T-helper 2 cell (primary cell): Measurements from ENCODE around the gene DSCAML1.

Experiments used
- DNase-seq, 5 experiments: peaks; one replicate each; pipeline versions ENCODE4 v3.0.0 to v3.0.0-alpha.2; 2012 to 2022

Gene DSCAML1

GRCh38 chr11:117662671-117663269, 134.2 kb downstream of the DSCAML1 start:
- DNase-seq: no peak

- no peak for DNase-seq
Measured at GRCh38 chr11:117662255-117662654, 134.8 kb downstream of the DSCAML1 start.

GRCh38 chr11:117658809-117659208, 138.2 kb downstream of the DSCAML1 start:
- no peak for DNase-seq

GRCh38 chr11:117657794-117658193, 139.2 kb downstream of the DSCAML1 start:
- DNase-seq: no peak

DNA sequence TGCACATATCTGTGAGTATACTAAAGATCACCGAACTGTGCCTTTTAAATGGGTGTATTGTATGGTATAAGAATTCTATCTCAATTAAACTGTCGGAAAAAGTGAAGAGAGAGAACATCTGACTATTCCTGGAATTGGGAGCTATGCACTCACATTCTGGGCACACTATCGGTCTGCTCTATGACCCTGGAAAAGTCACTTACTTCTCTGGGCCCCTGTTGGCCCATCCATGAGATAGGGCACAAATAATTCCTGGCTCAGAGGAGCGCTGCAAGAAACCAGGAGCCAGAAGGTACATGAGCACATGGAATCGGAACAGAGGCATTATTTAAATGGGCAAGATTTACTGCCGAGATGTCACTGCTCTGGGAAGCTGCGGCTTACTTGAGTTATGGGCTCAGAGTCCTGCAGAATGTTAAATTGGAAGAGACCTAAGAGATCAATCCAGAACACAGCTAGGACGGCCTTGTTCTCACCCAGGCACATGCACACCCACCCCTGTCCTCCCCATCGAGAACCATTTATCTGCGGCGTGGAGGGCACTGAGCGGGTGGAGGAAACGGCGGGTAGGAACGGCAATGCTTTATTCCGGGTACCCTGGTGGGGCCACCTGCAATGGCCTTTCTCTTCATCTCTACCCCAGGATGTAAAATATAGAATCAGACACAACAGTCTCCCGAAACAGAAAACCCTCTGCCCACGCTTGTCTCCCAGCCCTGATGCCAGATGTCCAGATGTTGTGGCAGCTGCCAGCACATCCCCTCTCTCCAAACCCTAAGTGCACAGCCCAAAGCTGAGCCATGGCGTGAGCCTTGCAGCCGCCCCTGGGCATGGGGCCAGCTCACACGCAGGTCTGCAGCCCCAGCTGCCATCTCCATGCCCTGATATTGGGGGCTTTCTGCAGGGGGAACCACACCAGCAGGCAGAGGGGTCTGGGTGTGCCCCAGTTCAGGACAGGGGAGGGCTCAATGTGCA, 142.4 kb downstream of the DSCAML1 start:
- DNase-seq: no peak

DNA sequence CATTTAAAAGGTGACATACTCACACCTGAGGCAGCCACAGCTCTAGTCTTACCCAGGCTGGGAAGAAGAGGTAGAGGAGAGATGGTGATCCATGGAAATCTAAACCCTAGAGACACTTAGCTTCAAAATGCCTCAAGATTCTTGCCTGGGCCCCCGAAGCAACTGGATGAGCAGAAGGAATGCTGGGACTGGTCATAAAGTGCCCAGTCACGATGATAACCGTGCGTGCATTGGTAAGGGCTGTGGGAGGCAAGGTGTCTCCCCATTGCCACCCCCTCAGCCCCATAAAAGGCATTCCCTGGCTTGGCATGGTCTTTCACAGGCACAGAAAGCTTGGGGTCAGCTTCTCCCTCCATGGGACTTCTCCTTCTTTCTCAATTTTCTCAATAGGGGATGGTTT, 144.5 kb downstream of the DSCAML1 start:
- no peak for DNase-seq

DNA sequence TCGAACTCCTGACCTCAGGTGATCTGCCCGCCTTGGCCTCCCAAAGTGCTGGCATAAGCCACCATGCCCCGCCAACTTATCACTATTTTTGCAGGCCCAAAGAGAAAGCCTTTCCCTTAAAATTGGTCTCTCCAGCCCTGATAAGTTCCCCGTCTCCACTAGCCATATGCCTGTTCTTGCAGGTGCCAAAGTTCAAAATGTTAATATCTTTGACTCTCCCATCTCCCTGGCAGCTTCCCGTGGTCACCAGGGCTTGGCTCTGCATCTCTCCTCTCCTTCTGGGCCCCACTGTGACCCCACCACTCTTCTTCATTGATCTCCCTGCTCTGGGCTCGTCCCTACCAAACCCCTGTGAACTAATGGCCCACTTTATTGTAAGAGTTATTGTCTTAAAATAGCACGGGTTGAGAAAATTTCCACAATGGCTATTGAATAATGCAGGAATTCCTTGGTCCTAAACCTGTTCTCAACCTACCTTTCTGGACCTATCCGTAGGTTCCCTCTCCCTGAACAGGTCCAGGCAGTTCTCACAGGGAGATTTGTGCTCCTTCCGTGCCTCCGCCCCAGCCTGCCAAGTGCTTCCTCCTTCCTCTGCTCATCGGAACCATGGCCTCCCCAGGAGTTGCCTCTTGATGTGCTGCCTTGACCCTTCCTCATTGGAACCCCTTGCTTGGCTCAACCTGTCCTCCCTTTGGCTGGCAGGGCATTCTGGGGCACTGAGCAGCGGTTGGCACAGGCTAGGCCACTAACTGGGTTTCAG, 147.5 kb downstream of the DSCAML1 start:
- DNase-seq: no peak

- DNase-seq: no peak
Measured at GRCh38 chr11:117647872-117648271, 149.1 kb downstream of the DSCAML1 start.

DNA sequence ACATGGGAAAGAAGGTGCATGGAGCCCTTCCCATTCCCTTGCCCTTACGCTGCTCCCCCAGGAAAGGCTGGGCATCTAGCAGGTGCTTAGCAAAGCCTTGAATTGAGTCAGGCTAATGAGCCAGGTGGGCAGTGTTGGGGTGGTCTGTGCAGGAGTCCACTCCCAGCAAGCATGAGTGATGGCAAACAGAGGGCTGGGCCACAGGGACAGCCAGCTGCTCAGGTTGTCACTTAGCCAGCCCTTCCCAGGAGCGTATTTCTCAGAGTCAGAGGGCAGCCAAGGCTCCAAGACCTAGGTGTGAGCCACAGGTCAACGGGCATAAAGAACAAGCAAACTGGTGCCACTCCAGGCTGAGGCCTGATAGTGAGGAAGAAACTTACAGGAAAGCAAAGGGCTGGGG, 149.8 kb downstream of the DSCAML1 start:
- no peak for DNase-seq

- DNase-seq: no peak
Measured at GRCh38 chr11:117646411-117646810, 150.6 kb downstream of the DSCAML1 start.

GRCh38 chr11:117644403-117645155, 152.4 kb downstream of the DSCAML1 start:
- no peak for DNase-seq

GRCh38 chr11:117643606-117644300, 153.3 kb downstream of the DSCAML1 start:
- no peak for DNase-seq

DNA sequence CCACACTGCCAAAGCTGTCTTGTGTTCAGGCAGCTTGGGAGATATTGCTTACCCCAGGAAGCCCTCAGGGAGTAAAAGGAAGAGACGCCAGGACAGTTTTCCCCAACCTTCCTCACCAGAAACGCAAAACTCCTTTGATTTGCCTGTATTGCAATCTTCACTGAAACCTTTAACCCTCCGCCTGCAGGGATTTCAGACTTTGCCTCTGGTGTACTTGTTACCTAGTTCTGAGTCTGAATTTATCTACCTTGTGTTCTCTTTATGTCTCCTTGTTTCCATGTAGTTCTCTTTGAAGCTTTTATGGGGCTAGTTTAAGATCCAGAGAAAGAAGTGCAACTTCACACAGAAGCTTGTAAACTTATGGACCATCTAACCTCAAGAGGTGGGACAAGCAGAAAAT, 154.2 kb downstream of the DSCAML1 start:
- no peak for DNase-seq

- no peak for DNase-seq
Measured at GRCh38 chr11:117642396-117642795, 154.6 kb downstream of the DSCAML1 start.

GRCh38 chr11:117641008-117641915, 155.8 kb downstream of the DSCAML1 start:
- no peak for DNase-seq

DNA sequence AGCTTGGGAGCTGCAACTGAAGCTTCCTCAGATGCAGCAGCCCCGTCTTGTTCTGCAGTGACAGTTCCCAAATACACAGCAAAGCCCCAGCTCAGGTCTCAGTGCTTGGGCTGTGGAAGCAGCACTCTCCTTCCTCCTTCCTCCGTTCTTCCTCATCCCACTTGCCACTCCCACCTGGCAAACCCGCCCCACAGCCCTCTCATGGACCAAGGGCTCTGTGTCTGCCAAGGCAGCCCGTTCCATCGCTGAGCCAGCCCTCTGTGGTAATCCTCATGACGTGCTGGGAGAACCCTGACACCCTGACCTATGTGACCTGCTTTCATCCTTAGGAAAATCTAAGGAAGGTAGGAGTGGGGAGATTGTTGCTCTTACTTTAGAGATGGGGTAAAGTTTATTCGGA, 157.0 kb downstream of the DSCAML1 start:
- no peak for DNase-seq

- DNase-seq: no peak
Measured at GRCh38 chr11:117639601-117640000, 157.4 kb downstream of the DSCAML1 start.

DNA sequence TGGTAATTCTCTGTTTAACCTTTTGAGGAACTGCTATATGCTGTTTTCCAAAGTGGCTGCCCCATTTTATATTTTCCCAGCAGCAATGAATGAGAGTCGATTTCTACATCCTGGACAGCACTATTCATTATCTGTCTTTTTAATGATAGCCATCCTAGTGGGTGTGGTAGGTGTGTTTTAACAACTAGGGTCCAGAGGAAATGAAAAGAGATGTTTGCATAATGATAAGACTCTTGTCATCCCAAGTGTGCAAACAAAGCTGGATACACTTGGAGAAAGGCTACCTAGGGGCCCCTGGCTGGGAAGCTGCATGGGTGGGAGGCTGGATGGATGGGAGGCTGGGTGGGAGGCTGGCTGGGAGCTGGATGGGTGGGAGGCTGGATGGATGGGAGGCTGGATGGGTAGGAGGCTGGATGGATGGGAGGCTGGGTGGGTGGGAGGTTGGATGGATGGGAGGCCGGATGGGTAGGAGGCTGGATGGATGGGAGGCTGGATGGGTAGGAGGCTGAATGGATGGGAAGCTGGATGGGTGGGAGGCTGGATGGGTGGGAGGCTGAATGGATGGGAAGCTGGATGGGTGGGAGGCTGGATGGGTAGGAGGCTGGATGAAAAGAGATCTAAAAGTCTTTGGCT, 158.0 kb downstream of the DSCAML1 start:
- no peak for DNase-seq

- DNase-seq: no peak
Measured at GRCh38 chr11:117634756-117635603, 162.0 kb downstream of the DSCAML1 start.
